Natural killer cell treated with Interleukin-12 subunit alpha and Interleukin-12 subunit beta and Interleukin-15 and Interleukin-18, amount 100 ng/mL, for 72 hours (primary cell): ENCODE results near the gene FIGLA. TPM values are rescaled to one million over a fixed set of nuclear protein-coding genes. Genes with fewer than 3 reads are reported as not detected.
"Not testable (repeated sequence)": the region's sequence is repeated elsewhere in the genome, so short reads cannot be mapped to it uniquely, and the experiment has no call there.

Experiments used
- ATAC-seq, 2 donors: fragments of 150-1000 bp; cut with Tn5 transposase in 1 of 2; sonication (Bioruptor Pico), chemical (Tn5 transposase) in 1 of 2; 2 replicates each; pipeline ENCODE4 v1.10.0; 2021
- DNase-seq: peaks from one replicate; pipeline ENCODE4 v3.0.0; 2022; ENCODE audit warnings: low spot score
- H3K27ac Mint-ChIP-seq, 2 donors: 1 replicate in 1 of 2; 2 replicates in 1 of 2; pipeline ENCODE4 v1.8.0; 2022; ENCODE audit warnings: mixed read lengths in 2 of 2, mild to moderate bottlenecking in 1 of 2, moderate library complexity in 1 of 2
- H3K27me3 Mint-ChIP-seq, 2 donors: 1 replicate in 1 of 2; 2 replicates in 1 of 2; pipeline ENCODE4 v1.8.0; 2022; ENCODE audit warnings: mixed read lengths in 2 of 2
- H3K36me3 Mint-ChIP-seq: one replicate; pipeline ENCODE4 v1.8.0; 2022; ENCODE audit warnings: mixed read lengths
- H3K4me1 Mint-ChIP-seq, 2 donors: 1 replicate in 1 of 2; 2 replicates in 1 of 2; pipeline ENCODE4 v1.8.0; 2022; ENCODE audit warnings: low read depth in 2 of 2, mixed read lengths in 2 of 2, mild to moderate bottlenecking in 1 of 2
- H3K4me3 Mint-ChIP-seq: one replicate; pipeline ENCODE4 v1.8.0; 2022; ENCODE audit warnings: mixed read lengths
- H3K9me3 Mint-ChIP-seq: 2 replicates; pipeline ENCODE4 v1.8.0; 2022; ENCODE audit warnings: mixed read lengths
- total RNA-seq, 2 donors: library from RNA; stranded (reverse); gene quantifications; one replicate each; pipeline ENCODE4 v1.2.3, GENCODE V29; 2022

FIGLA gene
- total RNA-seq, 2 donors from 2014 or later, result 0.98 to 1.1 TPM

GRCh38 chr2:70743677-70744076 is 46.8 kb downstream of the FIGLA start:
- H3K27me3 Mint-ChIP-seq, result peaks cover 33 to 52% of the 10 kb centered on the region in 2 donors
- no peak overlapping the region for H3K4me3 Mint-ChIP-seq
- peaks cover 6% of the 10 kb centered on the region for H3K36me3 Mint-ChIP-seq
- no peak for ATAC-seq
- peaks cover 6% of the 10 kb centered on the region for H3K9me3 Mint-ChIP-seq
- H3K4me1 Mint-ChIP-seq, result peaks cover 0 to 4% of the 10 kb centered on the region in 2 donors
- H3K27ac Mint-ChIP-seq, result no peak overlapping the region
- DNase-seq, result no peak

GRCh38 chr2:70743068-70743467 is 47.4 kb downstream of the FIGLA start:
- Mint-ChIP-seq H3K36me3 (peaks cover 6% of the 10 kb centered on the region), H3K4me3 (no peak overlapping the region), H3K27me3 (peaks cover 34 to 56% of the 10 kb centered on the region in 2 donors), H3K27ac (no peak overlapping the region), H3K9me3 (peaks cover 6% of the 10 kb centered on the region), H3K4me1 (peaks cover 0 to 4% of the 10 kb centered on the region in 2 donors)
- no peak for DNase-seq
- no peak for ATAC-seq

DNA sequence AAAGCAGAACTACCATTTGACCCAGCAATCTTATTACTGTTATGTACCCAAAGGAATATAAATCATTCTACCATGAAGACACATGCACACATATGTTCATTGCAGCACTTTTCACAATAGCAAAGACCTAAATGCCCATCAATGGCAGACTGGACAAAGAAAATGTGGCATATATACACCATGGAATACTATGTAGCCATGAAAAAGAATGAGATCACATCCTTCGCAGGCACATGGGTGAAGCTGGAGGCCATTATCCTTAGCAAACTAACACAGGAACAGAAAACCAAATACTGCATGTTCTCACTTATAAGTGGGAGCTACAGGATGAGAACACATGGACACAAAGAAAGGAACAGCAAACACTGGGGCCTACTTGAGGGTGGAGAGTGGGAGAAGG is 51.0 kb downstream of the FIGLA start:
- not testable (repeated sequence) for DNase-seq, H3K27ac Mint-ChIP-seq, H3K36me3 Mint-ChIP-seq

DNA sequence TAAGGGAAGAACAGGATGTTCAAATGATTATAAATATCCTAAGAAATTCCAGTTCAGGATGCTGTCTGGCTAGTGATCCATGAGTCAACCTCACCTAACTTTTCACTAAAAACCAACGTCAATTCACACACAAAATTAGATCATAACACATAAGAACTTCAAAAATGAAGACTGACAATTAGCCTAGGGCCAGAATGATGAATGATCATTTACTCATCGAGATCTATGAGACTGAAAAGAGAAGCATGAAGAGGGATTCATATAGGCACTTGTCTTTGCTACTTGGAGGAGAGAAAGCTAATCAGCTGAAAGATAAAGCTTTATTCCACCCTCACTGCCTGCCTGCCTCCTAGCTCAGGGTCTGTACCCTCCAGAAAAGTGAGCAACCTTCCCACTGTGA is 52.3 kb downstream of the FIGLA start:
- no peak overlapping the region for H3K27ac Mint-ChIP-seq
- H3K27me3 Mint-ChIP-seq, result peaks cover 42 to 56% of the 10 kb centered on the region in 2 donors
- ATAC-seq (no peak), DNase-seq (no peak)
- H3K4me3 Mint-ChIP-seq, result no peak overlapping the region
- peaks cover 4% of the 10 kb centered on the region for H3K36me3 Mint-ChIP-seq
- H3K9me3 Mint-ChIP-seq, result peaks cover 3% of the 10 kb centered on the region
- peaks cover 8 to 9% of the 10 kb centered on the region in 2 donors for H3K4me1 Mint-ChIP-seq

More for the DNA sequence above, 51.0 kb downstream of the FIGLA start:
- H3K4me3 Mint-ChIP-seq, H3K4me1 Mint-ChIP-seq, ATAC-seq, H3K9me3 Mint-ChIP-seq: not testable (repeated sequence)
- H3K27me3 Mint-ChIP-seq, result peaks cover 38 to 66% of the 10 kb centered on the region in 2 donors

GRCh38 chr2:70735071-70735470 is 55.4 kb downstream of the FIGLA start:
- Mint-ChIP-seq H3K27ac (peak overlapping the region in 1 of 2 donors; percentile 45), H3K4me1 (peaks cover 8 to 9% of the 10 kb centered on the region in 2 donors), H3K36me3 (peaks cover 4% of the 10 kb centered on the region), H3K27me3 (peaks cover 40 to 53% of the 10 kb centered on the region in 2 donors), H3K4me3 (no peak overlapping the region), H3K9me3 (peaks cover 3% of the 10 kb centered on the region)
- ATAC-seq (peak in 1 of 2 donors; percentile 56), DNase-seq (no peak)

- ATAC-seq, result no peak
- Mint-ChIP-seq H3K9me3 (no peaks in the 10 kb centered on the region), H3K4me1 (peaks cover 8 to 9% of the 10 kb centered on the region in 2 donors), H3K27ac (no peak overlapping the region), H3K4me3 (no peak overlapping the region), H3K27me3 (peaks cover 37 to 42% of the 10 kb centered on the region in 2 donors), H3K36me3 (peaks cover 4% of the 10 kb centered on the region)
- no peak for DNase-seq
Observed at GRCh38 chr2:70733646-70734180, 56.7 kb downstream of the FIGLA start.

DNA sequence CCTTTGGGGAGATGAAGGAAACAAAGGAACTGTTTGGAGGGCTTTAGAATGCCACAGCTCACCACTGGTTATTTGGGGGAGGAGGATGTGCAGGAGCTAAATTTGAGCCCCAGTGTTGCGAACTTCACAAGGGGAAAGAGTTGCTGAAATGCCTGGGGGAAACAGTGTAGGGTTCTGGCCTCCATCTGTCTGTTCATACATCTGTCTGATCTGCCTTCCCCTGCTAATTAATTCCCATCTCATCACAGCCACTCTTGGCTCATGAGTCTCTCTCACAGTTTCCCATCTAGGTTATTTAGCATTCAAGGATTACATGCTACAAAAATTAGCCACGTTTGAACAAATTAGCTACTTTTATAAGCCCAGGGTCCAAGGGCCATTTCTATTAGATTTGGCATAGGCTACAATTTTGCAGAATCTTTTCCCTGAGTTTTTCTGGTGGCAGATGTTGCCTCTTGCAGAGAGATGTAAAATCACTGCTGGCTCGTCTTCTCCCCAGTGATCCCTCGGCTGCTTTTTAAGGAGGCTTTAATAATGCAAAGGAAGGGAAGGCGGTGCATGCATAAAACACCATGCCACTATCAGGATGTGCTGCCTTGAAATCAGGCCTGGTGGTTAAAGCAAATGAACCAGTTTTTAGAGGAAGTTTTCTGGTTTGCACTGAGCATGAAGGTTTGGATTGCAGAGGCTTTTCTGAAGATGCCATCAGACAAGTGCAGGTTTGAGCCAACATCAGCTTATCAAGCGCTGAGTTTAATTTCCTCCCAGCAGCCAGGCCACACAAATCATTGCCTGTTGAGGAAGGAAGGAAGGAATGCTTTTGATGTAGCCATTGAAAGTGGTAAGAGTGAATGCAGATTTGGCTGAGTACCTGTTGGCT is 57.4 kb downstream of the FIGLA start:
- Mint-ChIP-seq H3K27me3 (peaks cover 34 to 35% of the 10 kb centered on the region in 2 donors), H3K36me3 (peaks cover 4% of the 10 kb centered on the region), H3K4me3 (no peak overlapping the region), H3K27ac (no peak overlapping the region), H3K9me3 (no peaks in the 10 kb centered on the region), H3K4me1 (peaks cover 8 to 9% of the 10 kb centered on the region in 2 donors)
- no peak for DNase-seq
- no peak for ATAC-seq

GRCh38 chr2:70730730-70731129 is 59.7 kb downstream of the FIGLA start:
- Mint-ChIP-seq H3K27ac (no peak overlapping the region), H3K27me3 (peaks cover 21 to 28% of the 10 kb centered on the region in 2 donors)
- ATAC-seq, result no peak

DNA sequence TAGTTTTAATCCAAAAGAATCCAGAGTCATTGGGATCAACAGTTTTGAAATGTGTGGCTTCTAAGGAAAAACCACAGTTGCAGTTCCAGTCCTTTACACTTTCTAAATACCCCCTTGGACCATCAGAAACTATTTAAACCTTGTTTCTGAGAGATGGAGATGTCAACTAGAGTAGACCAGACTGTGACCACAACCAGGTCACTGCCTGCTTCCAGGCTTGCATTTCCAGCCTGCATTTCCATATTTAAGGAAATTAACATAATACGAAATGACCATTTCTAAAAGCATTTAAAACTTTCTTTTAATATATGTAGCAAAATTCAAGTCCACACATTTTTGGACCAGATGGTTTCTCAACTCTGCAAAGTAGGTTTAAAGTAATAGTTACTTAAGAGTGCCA is 60.8 kb downstream of the FIGLA start:
- no peak for ATAC-seq
- Mint-ChIP-seq H3K9me3 (no peaks in the 10 kb centered on the region), H3K27ac (no peak overlapping the region), H3K36me3 (no peaks in the 10 kb centered on the region), H3K4me3 (no peak overlapping the region), H3K27me3 (peaks cover 12 to 22% of the 10 kb centered on the region in 2 donors), H3K4me1 (peaks cover 0 to 2% of the 10 kb centered on the region in 2 donors)
- no peak for DNase-seq

More at GRCh38 chr2:70730730-70731129, 59.7 kb downstream of the FIGLA start:
- Mint-ChIP-seq H3K36me3 (no peaks in the 10 kb centered on the region), H3K4me3 (no peak overlapping the region), H3K4me1 (peaks cover 8 to 9% of the 10 kb centered on the region in 2 donors), H3K9me3 (no peaks in the 10 kb centered on the region)
- DNase-seq, result no peak

- DNase-seq, result no peak
- Mint-ChIP-seq H3K4me1 (no peaks in the 10 kb centered on the region), H3K27me3 (peaks cover 8 to 9% of the 10 kb centered on the region in 2 donors), H3K9me3 (no peaks in the 10 kb centered on the region), H3K36me3 (no peaks in the 10 kb centered on the region), H3K4me3 (no peak overlapping the region), H3K27ac (no peak overlapping the region)
- ATAC-seq, result no peak
Observed at GRCh38 chr2:70728128-70728527, 62.3 kb downstream of the FIGLA start.

Other genes with a start within 250 kb of the FIGLA start
- gene TGFA, start 236.8 kb downstream of the FIGLA start, total RNA-seq, result 1 to 10 TPM in 1 of 2 donors, under 1 TPM in 1; 0.86 to 1.6 TPM
- gene ADD2, start 22.4 kb downstream of the FIGLA start, total RNA-seq, result 1 to 10 TPM; 2.3 to 4.8 TPM
- gene CLEC4F, start 30.0 kb upstream of the FIGLA start, total RNA-seq, result 10 to 100 TPM in 1 of 2 donors, 1 to 10 TPM in 1; 8.9 to 23.5 TPM
- 1 to 10 TPM; 1.1 to 1.8 TPM for gene CD207, start 45.2 kb upstream of the FIGLA start, total RNA-seq
- 10 to 100 TPM in 1 of 2 donors, 1 to 10 TPM in 1; 8.4 to 15.8 TPM for gene VAX2, start 109.9 kb upstream of the FIGLA start, total RNA-seq
- gene ATP6V1B1, start 145.3 kb upstream of the FIGLA start, total RNA-seq, result 1 to 10 TPM; 6.5 to 7.2 TPM
- under 1 TPM in 1 of 2 donors, not detected in 1; 0.88 TPM for gene ANKRD53, start 188.0 kb upstream of the FIGLA start, total RNA-seq
- 10 to 100 TPM; 76.0 to 83.5 TPM for gene TEX261, start 204.2 kb upstream of the FIGLA start, total RNA-seq